HCT116 (cell line): ENCODE measurements around the gene PGBD1. TPM values are rescaled to one million over a fixed set of nuclear protein-coding genes. Genes with fewer than 3 reads are reported as not detected.

Experiments used
- ATAC-seq: fragments of 200-7000 bp; cut with Tn5 transposase; 2 replicates; pipeline ENCODE4 v1.9.1; 2020; ENCODE audit warnings: mild to moderate bottlenecking, moderate library complexity
- BruUV-seq: library from RNA; stranded (reverse); fragments of 400-500 nt; replicated peaks from 2 replicates; lab custom pipeline; 2021; lab: Mats Ljungman, UMichigan
- CTCF ChIA-PET: fragments of 300-600 bp; sonication (Branson Sonifier 250); formaldehyde crosslinking; loops from one replicate; lab custom pipeline; 2021; ENCODE audit warnings: antibody characterized with exemption; lab: Charles Lee
- POLR2A ChIA-PET: fragments of 300-600, 350-600 bp; sonication (Branson Sonifier 250); formaldehyde crosslinking; loops from one replicate; lab custom pipeline; 2021; ENCODE audit warnings: antibody characterized with exemption; lab: Charles Lee
- RAD21 ChIA-PET, 2 experiments: fragments of 300-600 bp; sonication (Branson Sonifier 250); formaldehyde crosslinking; loops; one replicate each; lab custom pipeline; 2023; ENCODE audit warnings: low total read pairs in 2 of 2; ENCODE audit not compliant: uncharacterized antibody in 2 of 2, unreplicated experiment in 2 of 2, low non-redundant PET in 1 of 2; lab: Charles Lee
- DNase-seq: peaks from one replicate; pipeline ENCODE4 v3.0.0-alpha.2; 2010; ENCODE audit warnings: low read depth, low spot score
- H2AFZ ChIP-seq: fragments of 200-600 bp; shearing (Covaris generic), sonication (generic); 2 replicates; pipeline ENCODE4 v1.6.1; 2017; ENCODE audit warnings: low read depth, mixed run types, mixed read lengths, antibody characterized with exemption, low read length; ENCODE audit not compliant: poor library complexity, severe bottlenecking
- H3K27ac ChIP-seq: 2 replicates; pipeline ENCODE4 v1.5.1; 2012; ENCODE audit warnings: low read depth, low read length
- H3K27me3 ChIP-seq: fragments of 200-600 bp; sonication (generic); 2 replicates; pipeline ENCODE4 v1.6.1; 2016; ENCODE audit warnings: mixed run types, low read length, mixed read lengths; ENCODE audit not compliant: insufficient read depth
- H3K36me3 ChIP-seq, 2 experiments: fragments of 200-500 bp in 1 of 2; fragments of 200-600 bp in 1 of 2; sonication (Bioruptor generic) in 1 of 2; sonication (generic) in 1 of 2; 2 replicates each; pipeline versions ENCODE4 v1.5.1 to v1.6.1; 2014 to 2016; ENCODE audit warnings: low read length in 2 of 2, inconsistent platforms in 1 of 2, mixed read lengths in 1 of 2, mixed run types in 1 of 2; ENCODE audit not compliant: insufficient read depth in 2 of 2, control insufficient read depth in 1 of 2
- H3K4me1 ChIP-seq, 2 experiments: fragments of 200-600 bp in 1 of 2; sonication (generic) in 1 of 2; 2 replicates each; pipeline versions ENCODE4 v1.5.1 to v1.6.1; 2012 to 2017; ENCODE audit warnings: low read length in 2 of 2, inconsistent platforms in 1 of 2, mild to moderate bottlenecking in 1 of 2, mixed read lengths in 1 of 2, mixed run types in 1 of 2, moderate library complexity in 1 of 2; ENCODE audit not compliant: insufficient read depth in 2 of 2, control insufficient read depth in 1 of 2
- H3K4me2 ChIP-seq: fragments of 200-600 bp; sonication (generic); 2 replicates; pipeline ENCODE4 v1.6.1; 2017; ENCODE audit warnings: mixed run types, low read length, mixed read lengths
- H3K4me3 ChIP-seq, 2 experiments: fragments of 200-600 bp in 1 of 2; sonication (generic) in 1 of 2; replicated peaks in 1 of 2; 2 replicates each; pipeline ENCODE4 v1.5.1; 2011 to 2016; ENCODE audit warnings: low read length in 2 of 2, control low read depth in 1 of 2, low read depth in 1 of 2, mild to moderate bottlenecking in 1 of 2, mixed read lengths in 1 of 2, mixed run types in 1 of 2
- H3K79me2 ChIP-seq: fragments of 200-600 bp; sonication (generic); 2 replicates; pipeline ENCODE4 v1.6.1; 2017; ENCODE audit warnings: mild to moderate bottlenecking, mixed run types, low read length, moderate library complexity, mixed read lengths; ENCODE audit not compliant: insufficient read depth
- H3K9ac ChIP-seq: fragments of 200-600 bp; sonication (generic); 2 replicates; pipeline ENCODE4 v1.6.1; 2016; ENCODE audit warnings: low read length, mixed read lengths
- H3K9me2 ChIP-seq: fragments of 200-600 bp; sonication (generic), shearing (Covaris generic); 2 replicates; pipeline ENCODE4 v1.6.1; 2017; ENCODE audit warnings: mixed run types, mild to moderate bottlenecking, moderate library complexity; ENCODE audit not compliant: insufficient read depth
- H3K9me3 ChIP-seq, 2 experiments: fragments of 200-500 bp in 1 of 2; fragments of 200-600 bp in 1 of 2; sonication (Bioruptor generic) in 1 of 2; sonication (generic) in 1 of 2; 2 replicates each; pipeline ENCODE4 v1.6.1; 2014 to 2017; ENCODE audit warnings: low read length in 2 of 2, mixed read lengths in 2 of 2, inconsistent platforms in 1 of 2, low read depth in 1 of 2, mild to moderate bottlenecking in 1 of 2, mixed run types in 1 of 2, moderate library complexity in 1 of 2; ENCODE audit not compliant: control insufficient read depth in 1 of 2, insufficient read depth in 1 of 2
- H4K20me1 ChIP-seq: fragments of 200-600 bp; sonication (generic), shearing (Covaris generic); 2 replicates; pipeline ENCODE4 v1.6.1; 2017; ENCODE audit warnings: mixed run types, mild to moderate bottlenecking, moderate library complexity; ENCODE audit not compliant: insufficient read depth
- CBX3 ChIP-seq: IDR thresholded peaks from 2 replicates; pipeline ENCODE4 v1.6.1; 2012; ENCODE audit warnings: low read depth
- CTCF ChIP-seq, 3 experiments: fragments of 200-600 bp in 1 of 3; sonication (generic) in 1 of 3; IDR thresholded peaks in 2 of 3; conservative IDR thresholded peaks in 1 of 3; 2 replicates each; pipeline ENCODE4 v1.5.1; 2012 to 2017; ENCODE audit warnings: low read depth in 2 of 3, low read length in 2 of 3, antibody characterized with exemption in 1 of 3, borderline replicate concordance in 1 of 3, control low read depth in 1 of 3, mild to moderate bottlenecking in 1 of 3, mixed read lengths in 1 of 3, mixed run types in 1 of 3, moderate library complexity in 1 of 3; ENCODE audit not compliant: insufficient read depth in 1 of 3
- JUND ChIP-seq: IDR thresholded peaks from 2 replicates; pipeline ENCODE4 v1.6.1; 2012
- MAX ChIP-seq: IDR thresholded peaks from 2 replicates; pipeline ENCODE4 v1.6.1; 2012
- POLR2A ChIP-seq: IDR thresholded peaks from 2 replicates; pipeline ENCODE4 v1.7.0; 2011; ENCODE audit warnings: borderline replicate concordance; ENCODE audit not compliant: insufficient read depth, insufficient read length; ENCODE audit errors: extremely low read depth
- POLR2AphosphoS5 ChIP-seq: IDR thresholded peaks from 2 replicates; pipeline ENCODE4 v1.6.1; 2011; ENCODE audit warnings: mild to moderate bottlenecking, low read depth, low read length, moderate library complexity
- ZBTB33 ChIP-seq: IDR thresholded peaks from 2 replicates; pipeline ENCODE4 v1.6.1; 2011; ENCODE audit warnings: mild to moderate bottlenecking, low read length, moderate library complexity; ENCODE audit not compliant: insufficient replicate concordance; ENCODE audit errors: extremely low read depth
- ZNF274 ChIP-seq: fragments of 200-500 bp; sonication (Bioruptor generic); IDR thresholded peaks from 2 replicates; pipeline ENCODE4 v1.6.1; 2014; ENCODE audit warnings: mild to moderate bottlenecking, low read depth, low read length, inconsistent platforms
- intact Hi-C: fragments of 100-400 bp; cut with micrococcal nuclease; formaldehyde crosslinking; loops from 2 replicates; pipeline ENCODE4 v1.10.0; 2022
- total RNA-seq: library from RNA; stranded (reverse); gene quantifications from one replicate; pipeline ENCODE4 v1.2.1, GENCODE V29; 2021; ENCODE audit not compliant: unreplicated experiment
- TF ChIP-seq, protein P1 (sequence below): IDR thresholded peaks from 2 replicates; pipeline ENCODE4 v1.6.1; 2012; ENCODE audit warnings: low read depth
- TF ChIP-seq, protein P2 (sequence below): IDR thresholded peaks from 2 replicates; pipeline ENCODE4 v1.6.1; 2012

Gene PGBD1
- total RNA-seq, 1 experiment from 2014 or later = 3.6 TPM

DNA sequence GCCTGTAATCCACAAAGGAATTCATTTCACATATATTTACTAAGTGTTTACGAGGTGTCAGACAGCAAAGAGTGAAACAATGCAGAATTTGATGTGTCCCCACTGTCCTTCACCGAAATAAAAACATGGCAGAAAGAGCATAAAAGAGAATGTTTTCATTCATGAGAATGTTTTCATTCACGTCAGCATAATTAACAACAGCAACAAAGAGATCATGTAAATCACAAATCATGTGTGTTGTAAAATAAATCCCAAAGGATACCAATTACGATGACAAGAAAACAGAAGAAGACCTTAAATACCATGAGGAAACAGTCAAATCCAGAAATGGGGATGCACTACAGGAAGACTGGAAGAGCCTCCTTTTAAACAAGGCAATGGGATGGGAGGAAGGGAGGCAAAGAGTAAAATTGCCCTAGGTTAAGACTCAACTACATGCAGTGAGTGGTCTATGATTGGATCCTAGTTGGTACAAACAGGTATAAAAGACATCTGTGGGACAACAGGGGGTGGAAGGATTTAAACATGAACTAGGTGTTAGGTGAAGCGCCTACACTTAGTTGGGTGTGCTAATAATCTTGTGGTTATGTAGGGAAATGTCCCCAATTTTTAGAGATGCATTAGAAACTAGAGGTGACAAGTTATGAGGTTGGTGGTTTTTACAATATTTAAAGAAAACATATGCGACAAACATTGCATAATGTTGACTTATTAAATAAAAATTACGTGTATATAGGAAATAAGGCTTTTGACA lies 53.1 kb downstream of the PGBD1 start:
- H2AFZ ChIP-seq = no peak overlapping the region
- peaks cover 13 to 19% of the 10 kb centered on the region in 2 experiments; a peak in 3 of 4 replicates for H3K4me1 ChIP-seq
- H3K9me3 ChIP-seq = no peaks in the 10 kb centered on the region
- no peaks in the 10 kb centered on the region for H4K20me1 ChIP-seq
- DNase-seq (no peak), ATAC-seq (no peak)
- intact Hi-C loops = loop anchor here (5.0 kb wide), 1 partner anchor 67 kb away; the partner anchor contains the start of gene ZSCAN26
- ChIA-PET POLR2A (interaction anchor here (1.0 to 2.0 kb wide), 5 partner anchors 14 to 49 kb away, joined by 3 to 14 read pairs (median 9); partner anchors contain the start of gene ZKSCAN3), CTCF (interaction anchor here (1.2 kb wide), 1 partner anchor 21 kb away, joined by 9 read pairs; no protein-coding TSS in a partner anchor), RAD21 (no interaction called here)
- no peaks in the 10 kb centered on the region for H3K36me3 ChIP-seq
- peak overlapping the region in 1 of 2 experiments; percentile 77; a peak in 2 of 4 replicates for H3K4me3 ChIP-seq
- TF ChIP-seq, protein P1, sequence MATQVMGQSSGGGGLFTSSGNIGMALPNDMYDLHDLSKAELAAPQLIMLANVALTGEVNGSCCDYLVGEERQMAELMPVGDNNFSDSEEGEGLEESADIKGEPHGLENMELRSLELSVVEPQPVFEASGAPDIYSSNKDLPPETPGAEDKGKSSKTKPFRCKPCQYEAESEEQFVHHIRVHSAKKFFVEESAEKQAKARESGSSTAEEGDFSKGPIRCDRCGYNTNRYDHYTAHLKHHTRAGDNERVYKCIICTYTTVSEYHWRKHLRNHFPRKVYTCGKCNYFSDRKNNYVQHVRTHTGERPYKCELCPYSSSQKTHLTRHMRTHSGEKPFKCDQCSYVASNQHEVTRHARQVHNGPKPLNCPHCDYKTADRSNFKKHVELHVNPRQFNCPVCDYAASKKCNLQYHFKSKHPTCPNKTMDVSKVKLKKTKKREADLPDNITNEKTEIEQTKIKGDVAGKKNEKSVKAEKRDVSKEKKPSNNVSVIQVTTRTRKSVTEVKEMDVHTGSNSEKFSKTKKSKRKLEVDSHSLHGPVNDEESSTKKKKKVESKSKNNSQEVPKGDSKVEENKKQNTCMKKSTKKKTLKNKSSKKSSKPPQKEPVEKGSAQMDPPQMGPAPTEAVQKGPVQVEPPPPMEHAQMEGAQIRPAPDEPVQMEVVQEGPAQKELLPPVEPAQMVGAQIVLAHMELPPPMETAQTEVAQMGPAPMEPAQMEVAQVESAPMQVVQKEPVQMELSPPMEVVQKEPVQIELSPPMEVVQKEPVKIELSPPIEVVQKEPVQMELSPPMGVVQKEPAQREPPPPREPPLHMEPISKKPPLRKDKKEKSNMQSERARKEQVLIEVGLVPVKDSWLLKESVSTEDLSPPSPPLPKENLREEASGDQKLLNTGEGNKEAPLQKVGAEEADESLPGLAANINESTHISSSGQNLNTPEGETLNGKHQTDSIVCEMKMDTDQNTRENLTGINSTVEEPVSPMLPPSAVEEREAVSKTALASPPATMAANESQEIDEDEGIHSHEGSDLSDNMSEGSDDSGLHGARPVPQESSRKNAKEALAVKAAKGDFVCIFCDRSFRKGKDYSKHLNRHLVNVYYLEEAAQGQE = no peak
- TF ChIP-seq MAX = no peak
- TF ChIP-seq ZBTB33 = no peak
- TF ChIP-seq CTCF (IDR thresholded peaks at IDR 0.05 in 2 of 3, conservative IDR thresholded peaks at IDR 0.05 in 1 of 3; ENCODE audit: borderline replicate concordance in 1 of 3, insufficient read depth in 1 of 3, low read depth in 2 of 3, low read length in 2 of 3) = no peak
- TF ChIP-seq POLR2A = no peak
- no peak for TF ChIP-seq JUND
- TF ChIP-seq ZNF274 = no peak
- TF ChIP-seq, protein P2, sequence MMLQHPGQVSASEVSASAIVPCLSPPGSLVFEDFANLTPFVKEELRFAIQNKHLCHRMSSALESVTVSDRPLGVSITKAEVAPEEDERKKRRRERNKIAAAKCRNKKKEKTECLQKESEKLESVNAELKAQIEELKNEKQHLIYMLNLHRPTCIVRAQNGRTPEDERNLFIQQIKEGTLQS = no peak
- no peak for TF ChIP-seq CBX3
- no peak for TF ChIP-seq POLR2AphosphoS5
- H3K79me2 ChIP-seq = peaks cover 5% of the 10 kb centered on the region; the same call in 1 of the 2 replicates
- H3K27me3 ChIP-seq = no peaks in the 10 kb centered on the region
- H3K9me2 ChIP-seq = no peaks in the 10 kb centered on the region
- no TSS peak for BruUV-seq
- peak overlapping the region; percentile 85 for H3K4me2 ChIP-seq
- peak overlapping the region; percentile 78 for H3K9ac ChIP-seq
- H3K27ac ChIP-seq = peak overlapping the region; percentile 77; the same call in 1 of the 2 replicates
